Activated naive CD4-positive, alpha-beta T cell treated with anti-CD3 and anti-CD28 coated beads, Interleukin-2, amount 10 ng/mL, durations not matched to agents 5 hours and 36 hours (primary cell): ENCODE measurements around the gene ANTKMT. TPM values are rescaled to one million over a fixed set of nuclear protein-coding genes. Genes with fewer than 3 reads are reported as not detected.

Source experiments
- microRNA-seq: library from miRNA; unstranded; fragments of <30 nt; microRNA quantifications from one replicate; pipeline ENCODE4 v1.2.0, GENCODE V29; 2022; ENCODE audit warnings: borderline microRNAs expressed, borderline replicate concordance
- total RNA-seq, 2 experiments: library from RNA; stranded (reverse); gene quantifications; one replicate each; pipeline ENCODE4 v1.2.3, GENCODE V29; 2021

Gene ANTKMT
- total RNA-seq: 10 to 100 TPM in 1 of 2 experiments, 1 to 10 TPM in 1; 9.7 to 10.8 TPM

GRCh38 chr16:720990-721764 is at the start of gene ANTKMT:
ANTKMT (plus strand) TSS chr16:721146; CDS start chr16:721275, 129 bp downstream.

DNA sequence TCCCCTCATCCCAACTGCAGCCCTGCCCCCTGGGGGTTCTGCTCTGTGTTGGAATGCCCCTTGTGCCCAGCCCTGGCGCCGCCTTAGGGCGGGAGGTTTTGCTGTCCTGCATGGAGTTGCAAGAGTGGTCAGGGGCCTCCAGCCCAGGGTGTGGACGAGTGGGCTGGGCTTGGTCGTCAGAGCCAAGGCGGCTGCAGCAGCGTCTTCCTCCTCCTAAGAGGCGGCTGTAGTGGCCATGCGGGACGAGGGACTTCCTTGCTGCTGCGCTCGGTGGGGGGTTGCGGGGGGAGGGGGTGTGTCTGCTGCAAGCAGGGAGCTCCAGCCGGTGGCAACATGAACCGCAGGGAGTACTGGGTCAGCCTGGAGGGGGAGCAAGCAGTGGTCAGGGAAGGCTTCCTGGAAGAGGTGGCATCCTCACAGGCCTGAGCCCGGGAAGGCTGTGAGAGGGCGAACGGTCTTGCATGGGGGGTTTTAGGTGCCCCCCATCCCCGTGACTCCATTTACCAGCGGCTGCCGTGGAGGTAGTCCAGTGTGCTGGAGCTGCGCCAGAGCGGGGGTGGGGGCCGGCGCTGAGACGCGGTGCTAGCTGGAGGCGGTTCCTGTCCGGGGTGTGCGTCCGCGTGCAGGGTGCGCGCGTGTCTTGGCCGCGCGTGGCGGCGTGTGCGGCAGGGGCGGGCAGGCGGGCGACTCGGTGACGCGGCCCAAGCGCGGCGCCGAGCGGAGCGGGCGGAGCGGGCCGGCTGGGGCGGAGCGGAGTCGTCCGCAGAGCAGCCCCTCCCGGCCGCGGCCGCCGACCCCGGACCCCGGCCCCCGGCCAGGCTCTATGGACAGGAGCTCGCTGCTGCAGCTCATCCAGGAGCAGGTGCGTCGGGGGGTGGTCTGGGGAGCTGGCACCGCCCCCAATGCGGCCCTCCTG is 45.7 kb upstream of the ANTKMT start, which contains the start of gene RHBDL1:
TSS of gene RHBDL1 (plus strand) at position 704 of the 916 bp plus-strand sequence. CDS start at position 824, 120 bp downstream.

DNA sequence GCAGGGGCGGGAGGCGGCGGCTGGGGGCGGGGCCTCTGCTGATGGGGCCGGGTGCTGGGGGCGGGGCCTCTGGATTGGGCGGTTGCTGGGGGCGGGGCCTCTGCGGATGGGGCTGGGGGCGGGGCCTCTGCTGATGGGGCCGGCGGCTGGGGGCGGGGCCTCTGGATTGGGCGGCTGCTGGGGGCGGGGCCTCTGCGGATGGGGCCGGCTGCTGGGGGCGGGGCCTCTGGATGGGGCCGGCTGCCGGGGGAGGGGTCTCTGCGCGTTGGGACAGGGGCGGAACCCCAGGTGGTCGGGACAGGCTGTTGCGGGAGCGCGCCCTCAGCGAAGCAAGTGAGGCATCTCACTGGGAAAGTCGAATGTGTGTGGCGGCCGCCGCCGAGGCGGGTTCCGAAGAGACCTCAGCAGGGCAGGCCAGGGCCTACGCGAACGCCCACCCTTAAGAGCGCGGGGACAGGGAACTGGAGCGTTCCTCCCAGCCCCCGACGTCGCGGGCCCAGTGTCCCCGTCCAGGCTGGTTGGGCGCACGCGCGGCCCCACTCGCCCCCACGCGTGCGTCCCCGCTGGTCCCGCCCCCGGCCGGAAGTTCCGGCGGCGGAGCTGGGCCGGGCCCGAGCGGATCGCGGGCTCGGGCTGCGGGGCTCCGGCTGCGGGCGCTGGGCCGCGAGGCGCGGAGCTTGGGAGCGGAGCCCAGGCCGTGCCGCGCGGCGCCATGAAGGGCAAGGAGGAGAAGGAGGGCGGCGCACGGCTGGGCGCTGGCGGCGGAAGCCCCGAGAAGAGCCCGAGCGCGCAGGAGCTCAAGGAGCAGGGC is 40.9 kb upstream of the ANTKMT start, which contains the start of gene STUB1:
TSS of gene STUB1 (plus strand) at position 597 of the 811 bp plus-strand sequence. CDS start at position 713, 116 bp downstream.

DNA sequence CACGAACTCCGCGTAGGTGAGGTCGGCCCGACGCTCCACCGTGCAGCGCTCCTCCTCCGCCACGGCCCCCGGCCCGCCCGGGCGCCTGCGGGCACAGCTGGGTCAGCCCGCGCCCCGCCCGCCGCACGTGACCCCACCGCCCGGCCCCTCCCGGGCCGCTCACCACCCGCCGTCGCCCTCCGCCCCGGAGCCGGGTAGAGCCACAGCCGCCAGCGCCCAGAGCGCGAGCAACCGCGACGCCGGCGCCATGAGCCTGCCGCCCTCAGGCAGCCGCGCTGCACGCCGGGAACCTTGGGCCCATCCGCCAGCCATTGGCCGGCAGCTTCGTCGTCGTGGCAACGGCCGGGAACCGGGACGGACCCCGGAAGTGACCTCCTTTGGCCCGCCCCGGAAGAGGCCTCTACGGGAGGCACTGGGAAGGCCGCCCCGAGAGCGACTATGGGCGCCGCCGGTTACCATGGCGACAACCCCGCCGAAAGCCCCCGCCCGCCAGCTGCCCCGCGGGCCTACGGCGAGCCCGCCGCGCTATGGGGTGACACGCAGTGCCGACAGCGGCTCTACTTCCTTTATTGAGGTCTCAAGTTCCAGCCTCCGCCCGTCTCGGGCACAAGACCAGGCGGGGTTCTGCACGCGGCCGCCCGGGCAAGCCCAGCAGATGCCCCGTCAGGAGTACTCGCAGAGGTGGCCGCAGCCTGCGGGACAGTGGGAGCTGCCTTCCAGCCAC is 36.7 kb upstream of the ANTKMT start, which contains the start of gene JMJD8:
TSS of gene JMJD8 (minus strand) at position 264 of the 724 bp plus-strand sequence. CDS start at position 249, 15 bp downstream.

GRCh38 chr16:705431-706188 is 15.3 kb upstream of the ANTKMT start, which contains the start of gene FBXL16:
FBXL16 (minus strand) TSS chr16:705801; CDS start chr16:697405, 8,396 bp downstream.

DNA sequence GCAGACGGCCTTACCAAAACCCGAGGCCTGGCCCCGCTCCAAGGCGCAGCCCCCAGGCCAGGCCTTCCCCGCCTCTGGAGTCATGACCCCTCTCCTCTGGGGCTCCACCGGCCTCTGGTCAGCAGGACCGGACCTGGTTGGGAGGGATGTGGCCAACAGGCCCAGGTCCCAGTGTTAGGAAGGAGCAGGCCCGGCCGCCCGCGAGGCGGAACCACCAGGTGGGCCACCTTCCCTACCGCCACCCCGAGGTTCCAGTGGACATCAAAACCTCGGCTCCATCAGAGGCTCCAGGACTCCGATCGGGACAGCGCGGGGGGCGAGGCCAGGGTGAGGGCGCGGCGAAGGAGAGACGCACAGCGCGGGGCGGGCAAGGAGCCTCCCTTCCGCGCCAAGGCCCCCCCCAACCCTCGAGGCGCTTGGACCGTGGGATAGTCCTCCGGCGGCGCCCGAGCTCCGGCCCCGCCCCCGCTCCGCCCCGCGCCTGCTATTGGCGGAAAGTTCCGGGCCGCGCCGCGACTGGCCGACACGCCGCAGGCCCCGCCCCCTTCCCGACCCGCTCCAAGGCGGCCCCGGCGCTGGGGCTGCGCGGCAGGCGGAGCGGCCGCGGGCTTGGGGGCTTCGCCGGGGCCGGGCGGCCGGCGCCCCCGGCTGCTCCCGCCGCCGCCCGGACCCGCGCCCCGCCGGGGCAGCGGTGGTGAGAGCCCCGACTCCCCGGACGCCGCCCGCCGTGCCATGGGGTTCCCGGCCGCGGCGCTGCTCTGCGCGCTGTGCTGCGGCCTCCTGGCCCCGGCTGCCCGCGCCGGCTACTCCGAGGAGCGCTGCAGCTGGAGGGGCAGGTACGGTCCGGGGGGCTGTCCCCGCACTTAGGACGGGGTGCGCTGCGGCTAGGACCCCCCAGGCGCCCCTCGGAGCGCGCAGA is 6.1 kb upstream of the ANTKMT start, which contains the start of gene METRN:
TSS of gene METRN (plus strand) at position 561 of the 919 bp plus-strand sequence. CDS start at position 733, 172 bp downstream.

GRCh38 chr16:726438-727290 is 5.7 kb downstream of the ANTKMT start, which contains the start of the genes CCDC78 and HAGHL:
CCDC78 (minus strand) TSS chr16:726443; CDS start chr16:726367, 76 bp downstream.
HAGHL (plus strand) TSS chr16:727106; CDS start chr16:727510, 404 bp downstream.

DNA sequence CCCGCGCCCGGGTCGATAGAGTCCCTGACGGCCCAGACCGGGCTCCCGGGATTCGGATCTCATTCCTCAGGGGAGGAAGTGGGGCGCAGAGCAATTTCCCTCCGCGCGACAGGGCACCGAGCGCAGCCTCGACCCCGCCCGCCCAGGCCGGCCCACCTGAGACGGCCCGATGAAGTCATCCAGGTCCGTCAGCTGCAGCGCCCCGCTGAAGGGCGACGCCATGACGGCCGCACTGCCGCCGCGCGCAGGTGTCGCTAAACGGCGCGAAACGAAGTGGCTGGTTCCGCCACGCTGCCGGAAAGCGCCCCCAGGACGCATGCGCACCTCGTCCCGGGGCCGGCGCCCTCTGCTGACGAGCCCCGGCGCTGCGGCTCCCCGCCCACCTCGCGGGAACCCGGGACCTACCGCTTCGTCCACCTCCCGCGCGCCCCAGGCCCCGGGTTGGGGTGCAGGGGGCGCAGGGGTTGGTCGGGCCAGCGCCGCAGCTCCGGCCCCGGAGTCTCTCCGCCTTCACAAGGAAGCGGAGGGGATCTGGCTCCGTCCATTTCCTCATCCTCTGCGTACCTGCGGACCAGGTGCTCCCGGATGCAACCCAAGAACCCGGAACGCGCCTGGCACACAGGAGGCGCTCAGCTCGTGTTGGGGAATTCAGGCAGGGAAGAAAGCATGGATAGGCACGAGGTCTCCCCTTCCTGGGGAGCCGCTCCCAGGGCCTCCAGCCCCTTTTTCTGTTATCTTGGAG is 20.0 kb downstream of the ANTKMT start, which contains the start of gene CIAO3:
TSS of gene CIAO3 (minus strand) at position 234 of the 742 bp plus-strand sequence. CDS start at position 222, 12 bp downstream.

DNA sequence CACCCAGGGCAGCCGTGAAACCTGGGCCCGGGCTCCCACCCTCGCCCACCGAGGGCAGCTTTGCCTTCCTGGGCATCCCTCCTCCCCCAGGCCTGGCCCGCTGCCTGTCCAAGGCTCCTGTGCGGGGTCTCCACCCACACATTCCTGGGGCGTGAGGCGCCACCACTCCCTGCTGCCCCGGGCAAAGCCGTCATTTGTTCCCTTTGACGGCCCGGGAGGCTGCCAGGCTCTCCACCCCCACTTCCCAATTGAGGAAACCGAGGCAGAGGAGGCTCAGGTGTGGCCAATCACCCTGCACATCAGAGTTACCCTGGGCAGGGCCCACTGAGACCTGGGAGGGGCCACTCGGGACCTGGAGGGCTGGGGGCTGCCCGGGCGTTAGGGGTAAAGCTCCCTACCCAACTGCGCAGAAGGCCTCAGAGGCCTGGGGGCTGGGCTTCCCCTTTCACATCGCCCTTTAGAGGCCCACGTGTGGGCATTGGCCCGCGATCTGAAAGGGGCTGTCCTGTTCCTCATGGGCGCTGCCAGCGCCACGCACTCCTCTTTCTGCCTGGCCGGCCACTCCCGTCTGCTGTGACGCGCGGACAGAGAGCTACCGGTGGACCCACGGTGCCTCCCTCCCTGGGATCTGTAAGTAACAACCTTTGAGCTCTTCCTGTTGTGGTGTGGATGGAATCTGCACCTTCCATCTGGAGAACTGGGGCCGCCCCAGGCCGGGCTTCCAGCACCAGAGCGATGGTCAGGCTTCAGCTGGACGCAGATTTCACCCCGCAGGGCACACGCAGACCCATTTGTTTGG is 39.8 kb downstream of the ANTKMT start, which contains the start of gene MSLN:
TSS of gene MSLN (plus strand) at position 190 of the 799 bp plus-strand sequence. CDS start 1,947 bp downstream, outside the sequence.

Small RNAs within 50 kb of the gene (microRNA-seq; reads per million reads assigned to microRNA genes)
- not detected for gene MIR662

Other genes with a start within 250 kb of the ANTKMT start
- gene CAPN15, start 193.4 kb upstream of the ANTKMT start, total RNA-seq: 10 to 100 TPM; 71.0 to 71.8 TPM
- not detected for gene PRR35, start 160.8 kb upstream of the ANTKMT start, total RNA-seq
- gene NHLRC4, start 154.1 kb upstream of the ANTKMT start, total RNA-seq: 1 to 10 TPM; 4.6 to 4.7 TPM
- 10 to 100 TPM; 32.9 to 36.8 TPM for gene PIGQ, start 151.2 kb upstream of the ANTKMT start, total RNA-seq
- 10 to 100 TPM; 12.7 to 14.1 TPM for gene RAB40C, start 131.1 kb upstream of the ANTKMT start, total RNA-seq
- under 1 TPM; 0.33 to 0.36 TPM for gene WFIKKN1, start 90.2 kb upstream of the ANTKMT start, total RNA-seq
- gene METTL26, start 84.8 kb upstream of the ANTKMT start, total RNA-seq: 10 to 100 TPM; 70.0 to 70.7 TPM
- 10 to 100 TPM; 28.9 to 31.2 TPM for gene MCRIP2, start 79.3 kb upstream of the ANTKMT start, total RNA-seq
- gene WDR90, start 71.8 kb upstream of the ANTKMT start, total RNA-seq: 10 to 100 TPM; 63.2 to 67.3 TPM
- gene RHOT2, start 53.0 kb upstream of the ANTKMT start, total RNA-seq: 100 to 1,000 TPM; 126 to 134 TPM
- gene RHBDL1, start 45.5 kb upstream of the ANTKMT start, total RNA-seq: 1 to 10 TPM; 1.3 to 1.6 TPM
- gene STUB1, start 40.7 kb upstream of the ANTKMT start, total RNA-seq: 10 to 100 TPM; 61.4 to 61.7 TPM
- gene JMJD8, start 36.8 kb upstream of the ANTKMT start, total RNA-seq: 10 to 100 TPM; 30.3 to 31.4 TPM
- 10 to 100 TPM; 15.2 to 16.1 TPM for gene WDR24, start 30.7 kb upstream of the ANTKMT start, total RNA-seq
- 10 to 100 TPM; 21.2 to 21.5 TPM for gene FBXL16, start 15.3 kb upstream of the ANTKMT start, total RNA-seq
- 1 to 10 TPM; 5.5 TPM for gene METRN, start 6.0 kb upstream of the ANTKMT start, total RNA-seq
- gene CCDC78, start 5.3 kb downstream of the ANTKMT start, total RNA-seq: 1 to 10 TPM; 1.6 to 2.1 TPM
- 1 to 10 TPM; 5.2 to 7.6 TPM for gene HAGHL, start 6.0 kb downstream of the ANTKMT start, total RNA-seq
- 10 to 100 TPM; 30.8 to 33.1 TPM for gene CIAO3, start 19.9 kb downstream of the ANTKMT start, total RNA-seq
- not detected for gene MSLN, start 39.6 kb downstream of the ANTKMT start, total RNA-seq
- 10 to 100 TPM; 22.2 to 23.1 TPM for gene RPUSD1, start 67.2 kb downstream of the ANTKMT start, total RNA-seq
- 10 to 100 TPM; 67.0 to 72.2 TPM for gene CHTF18, start 67.5 kb downstream of the ANTKMT start, total RNA-seq
- not detected for gene GNG13, start 79.6 kb downstream of the ANTKMT start, total RNA-seq
- gene LMF1, start 249.8 kb downstream of the ANTKMT start, total RNA-seq: 10 to 100 TPM; 23.6 to 27.0 TPM